Erythroblast (primary cell): ENCODE measurements around the gene SPOCD1.

Experiments used
- GATA1 ChIP-seq: IDR thresholded peaks from 2 replicates; pipeline ENCODE4 v1.6.1; 2011; ENCODE audit warnings: low read depth, mild to moderate bottlenecking, control low read depth, low read length, moderate library complexity
- POLR2A ChIP-seq: IDR thresholded peaks from 2 replicates; pipeline ENCODE4 v1.6.1; 2011; ENCODE audit warnings: mild to moderate bottlenecking, low read length

GRCh38 chr1:31785020-31785946 is 30.5 kb downstream of the SPOCD1 start:
- TF ChIP-seq POLR2A, result no peak
- no peak for TF ChIP-seq GATA1
